Ramos (cell line): ENCODE data around the gene SH3GL2.

Experiments used
- in situ Hi-C: fragments of 300-500 bp; cut with MboI; formaldehyde crosslinking; loops from one replicate; pipeline ENCODE4 v1.14.3; 2022; ENCODE audit warnings: low sequenced_read_pairs; ENCODE audit not compliant: unreplicated experiment

The SH3GL2 gene

GRCh38 chr9:17795744-17796143, 216.9 kb downstream of the SH3GL2 start:
- in situ Hi-C loops, result loop anchor here (25.0 kb wide), 1 partner anchor 258 kb away; no protein-coding TSS in a partner anchor

- in situ Hi-C loops, result loop anchor here (25.0 kb wide), 1 partner anchor 262 kb away; no protein-coding TSS in a partner anchor
Observed at GRCh38 chr9:17799369-17799768, 220.5 kb downstream of the SH3GL2 start.

GRCh38 chr9:17800418-17800817, 221.6 kb downstream of the SH3GL2 start:
- in situ Hi-C loops, result no loop called here

GRCh38 chr9:17802249-17802857, 223.5 kb downstream of the SH3GL2 start:
- in situ Hi-C loops, result no loop called here

GRCh38 chr9:17807613-17808282, 228.9 kb downstream of the SH3GL2 start:
- in situ Hi-C loops, result no loop called here

GRCh38 chr9:17810317-17810716, 231.5 kb downstream of the SH3GL2 start:
- in situ Hi-C loops, result loop anchor here (10.0 kb wide), 1 partner anchor 394 kb away; no protein-coding TSS in a partner anchor

- in situ Hi-C loops, result loop anchor here (10.0 kb wide), 1 partner anchor 394 kb away; no protein-coding TSS in a partner anchor
Observed at GRCh38 chr9:17810728-17811571, 232.1 kb downstream of the SH3GL2 start.

GRCh38 chr9:17813798-17814197, 234.9 kb downstream of the SH3GL2 start:
- in situ Hi-C loops, result loop anchor here (10.0 kb wide), 1 partner anchor 391 kb away; no protein-coding TSS in a partner anchor

- in situ Hi-C loops, result loop anchor here (10.0 kb wide), 1 partner anchor 388 kb away; no protein-coding TSS in a partner anchor
Observed at GRCh38 chr9:17816431-17817027, 237.7 kb downstream of the SH3GL2 start.

- in situ Hi-C loops, result no loop called here
Observed at GRCh38 chr9:17824191-17824590, 245.3 kb downstream of the SH3GL2 start.

- in situ Hi-C loops, result no loop called here
Observed at GRCh38 chr9:17824616-17825264, 245.9 kb downstream of the SH3GL2 start.

- in situ Hi-C loops, result no loop called here
Observed at GRCh38 chr9:17825265-17825659, 246.4 kb downstream of the SH3GL2 start.

GRCh38 chr9:17829064-17829463, 250.2 kb downstream of the SH3GL2 start:
- in situ Hi-C loops, result no loop called here

GRCh38 chr9:17829812-17830385, 251.0 kb downstream of the SH3GL2 start:
- in situ Hi-C loops, result no loop called here

GRCh38 chr9:17832812-17833211, 253.9 kb downstream of the SH3GL2 start:
- in situ Hi-C loops, result no loop called here

GRCh38 chr9:17833846-17834245, 255.0 kb downstream of the SH3GL2 start:
- in situ Hi-C loops, result no loop called here

GRCh38 chr9:17837965-17838364, 259.1 kb downstream of the SH3GL2 start:
- in situ Hi-C loops, result no loop called here

- in situ Hi-C loops, result no loop called here
Observed at GRCh38 chr9:17839776-17840175, 260.9 kb downstream of the SH3GL2 start.

- in situ Hi-C loops, result no loop called here
Observed at GRCh38 chr9:17843236-17843635, 264.4 kb downstream of the SH3GL2 start.
